HG02610 (cell line): ENCODE measurements around the gene DNM2.
"Not testable (repeated sequence)": the region's sequence is repeated elsewhere in the genome, so short reads cannot be mapped to it uniquely, and the experiment has no call there.

ENCODE experiments used
- ATAC-seq: cut with Tn5 transposase; IDR thresholded peaks from one replicate; pipeline ENCODE4 v1.9.1; 2021; ENCODE audit warnings: mild to moderate bottlenecking, moderate library complexity; ENCODE audit not compliant: unreplicated experiment

Gene DNM2

GRCh38 chr19:10749435-10750384 lies 31.8 kb downstream of the DNM2 start:
- no peak for ATAC-seq

DNA sequence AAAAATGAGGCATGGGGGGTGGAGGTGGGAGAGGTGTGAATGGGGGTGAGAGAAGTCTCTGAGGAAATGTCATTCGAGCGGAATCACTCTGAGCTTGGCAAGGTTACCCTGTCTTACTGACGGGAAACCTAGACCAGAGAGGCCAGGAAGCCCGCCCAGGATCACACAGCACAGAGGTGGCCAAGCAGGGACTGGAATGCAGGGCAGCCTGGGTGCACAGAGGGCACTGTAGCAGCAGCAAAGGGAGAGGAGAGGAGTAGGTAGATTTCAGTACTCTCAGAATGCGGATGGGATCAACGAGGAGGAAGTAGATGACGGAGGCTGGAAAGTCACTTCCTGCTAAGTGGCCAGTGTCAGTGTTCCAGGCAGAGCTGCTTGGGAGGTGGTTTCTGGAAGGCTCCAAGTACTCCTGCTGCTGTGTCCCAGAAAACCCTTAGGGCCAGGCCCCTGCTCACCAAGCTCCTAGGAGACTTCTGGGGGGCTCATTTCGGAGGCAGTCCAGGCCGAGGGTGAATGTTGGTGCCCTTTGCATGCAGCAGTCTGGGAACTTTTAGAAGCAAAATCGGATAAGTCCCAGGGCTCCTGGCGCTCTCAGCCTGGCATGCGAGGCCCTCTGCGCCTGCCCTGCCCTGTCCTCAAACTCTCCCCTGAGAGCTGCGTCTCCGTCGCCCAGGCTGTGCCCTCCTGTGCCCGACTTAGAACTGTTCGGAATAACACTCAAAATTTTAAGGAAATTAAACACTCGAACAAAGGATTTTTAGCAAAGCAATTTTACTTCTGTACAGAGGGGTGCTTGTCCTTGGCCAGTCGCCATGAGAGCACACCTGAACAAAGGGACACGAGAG lies 33.5 kb downstream of the DNM2 start:
- ATAC-seq: no peak

DNA sequence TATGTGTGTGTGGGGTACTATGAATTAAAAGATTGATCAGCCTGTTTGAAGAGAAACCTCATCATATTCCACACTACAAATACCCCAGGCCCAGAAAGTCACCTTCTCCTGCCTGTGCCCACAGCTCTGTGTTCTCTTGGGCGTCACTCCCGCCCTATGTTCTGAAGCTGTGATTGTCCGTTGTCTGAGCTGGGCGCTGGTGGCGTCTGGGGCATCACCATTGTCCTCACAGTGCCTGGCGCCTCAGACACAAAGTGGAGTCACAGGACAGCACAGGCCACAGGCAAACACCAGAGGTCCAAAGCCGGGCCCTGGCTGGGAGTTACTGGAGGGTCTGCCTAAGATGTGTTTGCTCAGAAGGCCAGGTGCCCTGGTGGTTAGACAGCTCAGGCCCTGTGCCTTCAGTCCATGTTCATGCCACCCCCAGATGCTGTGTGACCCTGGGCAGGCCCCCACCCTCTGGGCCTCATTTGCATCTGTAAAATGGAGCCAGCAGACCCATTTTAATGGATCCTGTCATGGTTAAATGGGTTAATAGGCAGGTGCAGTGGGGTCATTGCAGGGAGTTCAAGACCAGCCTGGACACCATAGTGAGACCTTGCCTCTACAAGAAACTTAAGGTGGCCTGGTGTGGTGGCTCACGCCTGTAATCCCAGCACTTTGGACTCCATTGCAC lies 34.5 kb downstream of the DNM2 start:
- no peak for ATAC-seq

- ATAC-seq: no peak
Observed at GRCh38 chr19:10752913-10753704, 35.2 kb downstream of the DNM2 start.

DNA sequence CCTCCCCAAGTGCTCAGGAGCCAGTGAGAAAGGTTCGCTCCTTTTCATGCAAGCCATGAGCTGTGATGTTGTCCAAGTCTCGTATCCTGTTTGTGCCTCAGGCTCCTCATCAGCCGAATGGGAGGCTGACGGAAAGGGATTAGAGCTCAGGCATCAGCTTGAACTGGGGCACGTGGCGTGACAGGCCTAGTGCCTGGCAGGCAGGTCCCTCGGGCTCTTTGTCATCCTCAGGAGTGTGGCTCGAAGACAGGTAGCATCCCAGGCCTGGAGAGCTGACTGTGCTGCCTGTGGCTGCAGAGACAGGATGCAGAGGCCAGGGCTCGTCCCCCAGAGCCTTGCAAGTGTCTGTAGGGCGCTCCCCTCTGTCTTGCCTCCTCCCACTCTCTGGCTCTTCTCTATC lies 38.5 kb downstream of the DNM2 start:
- ATAC-seq: no peak

DNA sequence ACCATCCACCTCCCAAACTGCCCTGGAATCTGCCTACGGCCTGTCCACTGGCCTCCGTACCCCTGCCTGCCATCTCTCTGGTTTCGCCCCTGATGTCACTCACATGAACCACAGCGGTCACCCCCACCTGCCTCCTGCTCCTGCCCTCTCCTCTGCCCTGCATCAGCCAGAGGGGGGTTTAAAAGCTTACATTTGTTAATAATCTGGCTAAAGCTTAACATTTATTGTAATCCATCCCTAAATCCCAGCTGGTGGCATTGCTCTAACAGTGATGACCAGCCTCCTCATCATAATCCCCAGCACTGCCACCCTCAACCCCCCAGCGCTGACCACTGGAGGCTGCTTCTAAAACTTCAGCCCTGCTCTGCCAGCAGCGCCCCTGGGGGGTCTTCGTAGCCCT lies 38.9 kb downstream of the DNM2 start:
- ATAC-seq: no peak

GRCh38 chr19:10758050-10758449 lies 40.2 kb downstream of the DNM2 start:
- not testable (repeated sequence) for ATAC-seq

GRCh38 chr19:10758978-10759377 lies 41.1 kb downstream of the DNM2 start:
- ATAC-seq: no peak

DNA sequence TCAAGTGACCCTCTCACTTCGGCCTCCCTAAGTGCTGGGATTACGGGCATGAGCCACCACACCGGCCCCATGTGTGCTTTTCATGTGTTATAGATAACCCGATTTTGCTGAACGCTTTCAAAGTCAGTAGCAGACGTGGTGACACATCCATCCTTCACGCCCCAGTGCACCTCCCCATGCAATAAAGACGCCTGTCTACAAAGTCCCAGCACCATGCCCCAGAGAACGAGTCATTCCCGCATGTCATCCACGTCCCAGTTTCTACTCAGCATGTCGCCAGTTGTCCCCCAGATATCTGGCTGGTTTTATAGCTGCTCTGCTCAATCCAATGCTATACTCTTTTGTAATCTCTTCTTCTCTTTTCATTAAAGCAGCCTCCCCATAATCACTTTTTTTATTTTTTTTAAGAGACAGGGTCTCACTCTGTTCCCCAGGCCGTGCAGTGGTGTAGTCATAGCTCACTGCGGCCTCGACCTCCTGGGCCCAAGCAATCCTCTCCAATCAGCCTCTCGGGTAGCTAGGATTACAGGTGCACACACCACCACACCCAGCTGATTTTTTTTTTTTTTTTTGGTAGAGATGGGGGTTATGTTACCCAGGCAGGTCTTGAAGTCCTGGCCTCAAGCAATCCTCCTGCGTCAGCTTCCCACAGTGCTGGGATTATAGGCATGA lies 42.5 kb downstream of the DNM2 start:
- ATAC-seq: no peak

GRCh38 chr19:10761443-10762250 lies 43.8 kb downstream of the DNM2 start:
- ATAC-seq: no peak

DNA sequence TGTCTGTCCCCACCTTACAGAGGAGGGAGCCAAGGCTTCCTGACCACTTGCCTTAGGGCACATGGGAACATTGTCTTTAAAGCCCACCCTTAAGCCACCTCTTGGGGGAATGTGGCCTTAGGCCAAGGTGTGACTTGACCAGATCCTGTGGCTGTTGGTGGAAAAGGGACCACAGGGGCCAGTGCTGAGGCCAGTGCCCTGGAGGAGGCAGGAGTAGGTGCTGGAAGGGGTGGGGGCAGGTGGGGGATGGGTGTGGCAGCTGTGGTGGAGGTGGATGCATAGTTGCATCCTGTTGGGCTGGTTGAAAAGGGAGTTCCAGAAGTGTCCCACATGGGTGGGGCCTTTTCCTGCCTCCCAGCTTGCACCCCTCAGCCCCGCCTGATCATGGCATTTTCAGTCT lies 44.8 kb downstream of the DNM2 start:
- no peak for ATAC-seq

- ATAC-seq: no peak
Observed at GRCh38 chr19:10763411-10763810, 45.5 kb downstream of the DNM2 start.

DNA sequence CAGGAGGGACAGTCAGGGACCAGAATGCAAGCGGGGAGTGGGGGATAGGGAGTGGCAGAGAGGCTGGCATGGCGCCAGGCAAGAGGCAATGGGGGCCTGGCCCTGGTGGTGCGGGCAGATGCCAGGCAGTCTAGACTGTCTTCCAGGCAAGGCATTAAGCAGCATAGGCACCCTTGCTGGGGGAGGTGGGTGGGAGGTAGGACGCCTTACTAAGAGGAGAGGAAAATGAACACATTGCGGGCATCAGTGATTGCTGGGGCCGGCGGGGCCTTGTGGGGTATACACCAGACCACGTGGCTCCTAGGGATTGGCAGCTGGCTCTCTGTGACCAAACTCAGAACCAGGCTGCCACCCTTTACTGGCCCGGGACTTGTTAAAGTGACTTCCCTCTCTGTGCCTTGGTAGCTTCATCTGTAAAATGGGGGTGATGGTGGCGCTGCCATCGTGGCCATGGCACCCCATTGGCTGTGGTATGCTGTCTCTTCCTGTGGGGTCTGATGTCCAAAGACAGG lies 46.0 kb downstream of the DNM2 start:
- no peak for ATAC-seq

DNA sequence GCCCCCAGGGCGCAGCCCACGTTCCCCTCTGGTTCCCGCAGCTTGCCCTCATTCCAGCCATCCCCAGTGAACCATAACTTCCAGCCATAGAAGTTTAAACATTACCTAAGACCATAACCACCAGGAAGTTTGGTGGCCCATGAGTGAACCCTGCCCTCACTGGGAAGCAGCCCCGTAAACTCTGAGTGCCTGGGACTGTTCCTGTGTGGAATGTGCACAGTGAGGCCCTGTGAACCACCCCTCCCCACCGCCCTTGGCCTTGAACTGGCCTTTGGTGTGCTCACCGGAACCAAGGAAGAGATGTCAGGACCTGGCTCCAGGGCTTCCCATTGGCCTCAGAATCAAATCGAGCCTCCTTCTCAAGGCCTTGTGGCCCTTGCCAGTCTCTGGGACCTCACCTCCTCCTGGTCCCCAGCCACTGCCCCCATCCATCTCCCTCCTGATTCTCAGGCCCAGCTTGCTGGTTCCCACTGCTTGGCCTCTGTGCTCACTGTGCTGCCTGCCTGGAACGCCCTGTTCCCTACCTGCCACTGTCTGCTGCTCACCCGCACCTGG lies 46.5 kb downstream of the DNM2 start:
- ATAC-seq: no peak

GRCh38 chr19:10766049-10766623 lies 48.3 kb downstream of the DNM2 start:
- no peak for ATAC-seq

GRCh38 chr19:10766671-10767201 lies 48.9 kb downstream of the DNM2 start:
- no peak for ATAC-seq

- ATAC-seq: no peak
Observed at GRCh38 chr19:10767726-10768125, 49.8 kb downstream of the DNM2 start.

DNA sequence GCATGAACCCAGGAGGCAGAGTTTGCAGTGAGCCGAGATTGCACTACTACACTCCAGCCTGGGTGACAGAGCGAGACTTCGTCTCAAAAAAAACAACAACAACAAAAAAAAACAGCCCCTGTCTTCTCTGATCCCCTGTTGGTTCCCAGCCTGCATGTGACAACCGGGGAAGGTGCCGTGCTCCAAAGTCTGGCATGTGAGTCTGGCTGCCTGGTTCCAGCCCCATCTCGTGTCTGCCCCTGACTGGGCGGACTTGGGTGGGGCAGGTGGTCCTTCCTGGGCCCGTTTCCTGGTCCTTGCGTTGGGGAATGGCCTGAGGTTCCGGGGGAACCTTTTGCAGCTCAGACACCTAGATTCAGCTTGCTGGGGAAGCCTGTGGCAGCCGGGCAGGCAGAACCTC lies 50.5 kb downstream of the DNM2 start:
- ATAC-seq: no peak
